Activated CD4-positive, CD25-positive, alpha-beta regulatory T cell treated with anti-CD3 and anti-CD28 coated beads, Interleukin-2, amount 50 U/mL, for 72 hours (primary cell): ENCODE measurements around the gene SPTY2D1.
A peak's percentile ranks its signal among the peaks of the same experiment; 100 is the strongest.
"Not testable (repeated sequence)": the region's sequence is repeated elsewhere in the genome, so short reads cannot be mapped to it uniquely, and the experiment has no call there.

Experiments
- DNase-seq: peaks from one replicate; pipeline ENCODE4 v3.0.0; 2021

The SPTY2D1 gene, protein sequence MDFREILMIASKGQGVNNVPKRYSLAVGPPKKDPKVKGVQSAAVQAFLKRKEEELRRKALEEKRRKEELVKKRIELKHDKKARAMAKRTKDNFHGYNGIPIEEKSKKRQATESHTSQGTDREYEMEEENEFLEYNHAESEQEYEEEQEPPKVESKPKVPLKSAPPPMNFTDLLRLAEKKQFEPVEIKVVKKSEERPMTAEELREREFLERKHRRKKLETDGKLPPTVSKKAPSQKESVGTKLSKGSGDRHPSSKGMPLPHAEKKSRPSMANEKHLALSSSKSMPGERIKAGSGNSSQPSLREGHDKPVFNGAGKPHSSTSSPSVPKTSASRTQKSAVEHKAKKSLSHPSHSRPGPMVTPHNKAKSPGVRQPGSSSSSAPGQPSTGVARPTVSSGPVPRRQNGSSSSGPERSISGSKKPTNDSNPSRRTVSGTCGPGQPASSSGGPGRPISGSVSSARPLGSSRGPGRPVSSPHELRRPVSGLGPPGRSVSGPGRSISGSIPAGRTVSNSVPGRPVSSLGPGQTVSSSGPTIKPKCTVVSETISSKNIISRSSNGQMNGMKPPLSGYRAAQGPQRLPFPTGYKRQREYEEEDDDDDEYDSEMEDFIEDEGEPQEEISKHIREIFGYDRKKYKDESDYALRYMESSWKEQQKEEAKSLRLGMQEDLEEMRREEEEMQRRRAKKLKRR

DNA sequence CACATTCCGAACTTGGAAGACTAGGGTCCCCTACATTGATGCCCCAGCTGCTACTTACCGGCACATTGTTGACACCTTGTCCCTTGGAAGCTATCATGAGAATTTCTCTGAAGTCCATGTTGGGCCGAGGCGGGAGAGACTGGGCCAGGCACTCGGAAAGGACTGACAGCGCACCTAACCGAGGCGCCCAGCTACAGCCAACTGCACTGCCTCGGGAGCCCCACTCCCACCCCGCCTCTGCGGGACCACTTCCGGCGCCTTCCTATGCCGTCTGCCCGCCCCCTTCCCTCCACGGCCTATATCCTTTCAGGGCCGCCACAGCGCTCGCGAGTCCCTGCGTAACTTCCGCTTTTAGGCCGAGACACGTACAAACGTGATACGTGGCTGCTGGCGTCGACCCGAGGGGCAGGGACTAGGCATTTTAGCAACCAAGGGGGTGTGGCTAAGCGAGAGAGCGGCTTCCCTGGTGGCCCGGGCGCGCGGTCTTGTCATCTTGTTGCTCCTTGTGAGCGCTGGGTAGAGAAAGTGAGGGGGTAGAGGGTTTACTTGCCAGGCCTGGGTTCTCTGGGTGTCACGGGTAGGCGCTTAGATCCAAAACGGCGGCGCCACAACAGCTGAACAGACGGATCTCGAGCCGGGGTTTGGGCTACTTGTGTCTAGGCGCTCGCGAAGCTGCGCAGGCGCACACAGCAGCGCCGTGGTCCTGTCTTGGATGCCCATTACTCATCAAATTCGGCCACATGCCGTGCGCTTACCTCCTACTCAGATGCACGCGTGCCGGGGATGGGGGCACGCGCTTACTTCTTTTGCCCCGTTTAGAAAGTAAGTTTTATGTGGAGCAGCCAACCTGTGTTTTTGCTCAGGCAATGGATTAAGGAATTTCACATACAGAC, at the start of gene SPTY2D1:
SPTY2D1 (minus strand) TSS at position 203 of the 893 bp plus-strand sequence; CDS start at position 118, 85 bp downstream.
- peak; percentile 93 for DNase-seq

DNA sequence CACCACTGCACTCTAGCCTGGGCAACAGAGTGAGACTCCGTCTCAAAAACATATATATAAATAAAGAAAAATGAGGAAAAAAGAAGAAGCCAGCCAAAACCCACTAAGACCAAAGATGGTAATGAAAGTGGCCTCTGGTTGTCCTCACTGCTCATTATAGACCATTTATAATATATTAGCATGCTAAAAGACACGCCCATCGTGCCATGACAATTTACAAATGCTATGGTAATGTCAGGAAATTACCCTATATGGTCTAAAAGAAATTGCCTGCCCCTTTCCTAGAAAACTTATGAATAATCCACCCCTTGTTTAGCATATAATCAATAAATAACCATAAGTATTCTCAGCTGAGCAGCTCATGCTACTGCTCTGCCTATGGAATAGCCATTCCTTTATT, 48.3 kb upstream of the SPTY2D1 start:
- DNase-seq = no peak

DNA sequence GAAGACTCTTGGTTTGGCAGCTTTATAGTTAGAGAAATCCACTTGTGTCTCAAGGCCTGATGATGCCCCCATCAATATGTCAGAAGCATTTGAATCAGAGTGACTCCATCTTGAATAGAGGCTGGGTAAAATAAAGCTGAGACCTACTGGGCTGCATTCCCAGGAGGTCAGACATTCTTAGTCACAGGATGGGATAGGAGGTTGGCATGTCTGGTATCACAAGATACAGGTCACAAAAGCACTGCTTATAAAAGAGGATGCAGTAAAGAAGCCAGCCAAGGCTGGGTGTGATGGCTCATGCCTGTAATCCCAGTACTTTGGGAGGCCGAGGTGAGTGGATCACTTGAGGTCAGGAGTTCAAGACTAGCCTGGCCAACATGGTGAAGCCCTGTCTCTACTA, 47.8 kb upstream of the SPTY2D1 start:
- not testable (repeated sequence) for DNase-seq

DNA sequence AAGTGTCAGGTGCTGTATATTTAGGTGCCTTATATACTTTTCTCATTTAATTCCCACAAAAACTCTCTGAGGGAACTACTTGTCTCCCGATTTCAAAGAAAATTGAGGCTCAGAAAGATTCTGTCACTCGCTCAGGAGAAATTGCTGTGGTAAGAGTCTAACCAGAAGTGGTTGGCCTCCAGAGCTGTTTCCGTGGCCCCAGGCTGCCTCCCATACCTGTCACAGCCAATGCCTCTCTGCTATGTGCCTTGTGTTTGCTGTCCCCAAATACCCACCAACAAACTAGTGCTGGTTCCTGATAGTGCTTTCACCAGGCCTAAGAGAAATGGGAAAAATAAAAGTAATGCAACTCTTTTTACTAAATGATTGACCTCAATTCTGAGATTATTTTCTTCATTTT, 43.4 kb upstream of the SPTY2D1 start:
- no peak for DNase-seq

DNA sequence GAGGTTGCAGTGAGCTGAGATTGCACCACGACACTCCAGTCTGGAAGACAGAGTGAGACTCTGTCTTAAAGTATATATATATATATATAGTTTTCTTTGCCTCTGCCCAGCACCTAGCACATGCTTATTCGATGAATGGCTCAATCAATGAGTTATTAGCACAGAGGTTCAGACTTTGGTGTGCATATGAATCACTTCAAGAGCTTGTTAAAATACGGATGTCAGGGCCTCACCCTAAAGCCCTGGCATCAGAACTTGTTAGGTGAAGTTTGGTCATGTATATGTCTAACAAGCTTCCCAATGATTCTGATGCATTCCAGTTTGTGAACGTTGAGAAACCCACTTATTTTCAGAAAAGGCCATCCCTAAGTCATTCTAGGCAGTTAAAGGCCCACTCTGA, 42.7 kb upstream of the SPTY2D1 start:
- DNase-seq = no peak

DNA sequence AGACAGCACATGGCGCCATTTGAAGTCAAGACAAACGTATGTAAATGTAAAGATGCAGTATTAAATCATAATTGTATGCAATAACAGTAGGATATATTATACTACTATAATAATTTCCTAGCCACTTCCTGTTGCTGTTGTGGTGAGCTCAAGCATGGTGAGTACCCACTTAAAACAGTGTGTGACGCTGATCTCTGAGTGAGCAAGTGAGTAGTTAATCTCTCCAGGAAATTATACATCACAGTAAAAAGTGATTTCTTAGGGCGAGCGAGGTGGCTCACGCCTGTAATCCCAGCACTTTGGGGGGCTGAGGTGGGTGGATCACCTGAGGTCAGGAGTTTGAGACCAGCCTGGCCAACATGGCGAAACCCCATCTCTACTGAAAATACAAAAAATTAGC, 38.1 kb upstream of the SPTY2D1 start:
- not testable (repeated sequence) for DNase-seq

DNA sequence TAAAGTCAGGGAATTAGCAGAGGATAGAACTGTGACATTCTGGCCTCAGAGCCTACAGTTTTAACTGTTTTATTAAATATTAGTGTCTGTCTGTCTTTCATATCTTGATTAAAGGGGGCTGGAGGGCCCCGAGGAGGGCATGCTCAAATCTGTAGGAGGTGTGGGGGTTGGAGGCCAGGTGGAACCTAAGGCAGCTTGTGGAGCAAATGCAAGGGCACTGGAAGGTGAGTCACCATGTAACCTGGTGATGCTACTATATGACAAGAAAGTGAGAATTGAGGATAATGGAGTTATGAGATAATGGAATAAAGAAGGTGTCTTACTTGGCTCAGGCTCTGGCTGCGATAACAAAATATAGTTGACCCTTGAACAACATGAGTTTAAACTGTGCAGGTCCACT, 37.1 kb upstream of the SPTY2D1 start:
- no peak for DNase-seq

DNA sequence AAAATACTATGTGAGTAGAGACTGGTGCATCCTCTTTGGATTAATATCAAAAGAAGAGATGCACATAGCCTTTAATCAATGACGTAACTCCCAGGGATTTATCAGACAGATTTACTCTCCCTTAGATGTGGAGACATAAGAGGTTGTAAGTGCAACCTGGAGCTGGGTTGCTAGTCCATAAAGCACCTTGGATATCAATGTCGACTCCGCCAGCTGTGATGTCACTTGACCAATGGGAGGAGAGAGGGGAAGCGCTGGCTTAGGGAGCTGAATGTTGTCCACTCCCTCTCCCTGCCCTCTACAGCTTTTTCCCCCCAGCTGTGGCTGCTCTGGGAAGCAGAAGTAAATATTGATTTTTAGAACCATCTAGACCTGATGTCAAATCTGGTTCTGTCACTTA, 35.6 kb upstream of the SPTY2D1 start:
- DNase-seq = no peak

DNA sequence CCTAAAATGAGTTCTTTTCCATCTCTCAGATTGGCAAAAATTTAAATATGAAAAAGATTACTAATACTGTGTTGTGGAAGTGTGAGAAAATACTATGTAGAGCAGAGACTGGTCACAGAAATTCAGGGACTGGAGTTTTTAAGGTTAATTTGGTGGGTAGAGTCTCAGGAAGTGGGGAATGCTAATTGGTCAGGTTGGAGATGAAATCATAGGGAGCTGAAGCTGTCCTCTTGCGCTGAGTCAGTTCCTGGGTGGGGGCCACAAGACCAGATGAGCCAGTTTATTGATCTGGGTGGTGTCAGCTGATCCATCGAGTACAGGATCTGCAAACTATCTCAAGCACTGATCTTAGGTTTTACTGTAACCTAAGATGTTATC, 35.1 kb upstream of the SPTY2D1 start:
- DNase-seq = no peak

DNA sequence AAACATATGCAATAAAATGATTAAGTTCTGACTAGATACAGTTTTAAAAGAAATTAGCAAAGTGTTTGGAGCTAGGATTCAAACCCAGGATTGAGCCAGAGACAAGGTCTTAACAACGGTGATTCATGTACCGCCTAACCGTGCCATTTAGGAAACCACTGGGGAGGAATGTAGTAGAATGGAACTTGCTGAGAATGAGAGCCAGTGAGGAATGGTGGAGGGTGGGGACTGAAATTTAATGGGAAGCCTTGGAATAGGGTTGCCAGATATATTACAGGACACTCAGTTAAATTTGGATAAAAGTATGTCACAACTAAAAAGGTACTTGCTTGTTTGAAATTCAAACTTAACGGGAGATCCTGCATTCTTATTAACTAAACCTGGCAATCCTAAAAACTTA, 34.0 kb upstream of the SPTY2D1 start:
- no peak for DNase-seq

DNA sequence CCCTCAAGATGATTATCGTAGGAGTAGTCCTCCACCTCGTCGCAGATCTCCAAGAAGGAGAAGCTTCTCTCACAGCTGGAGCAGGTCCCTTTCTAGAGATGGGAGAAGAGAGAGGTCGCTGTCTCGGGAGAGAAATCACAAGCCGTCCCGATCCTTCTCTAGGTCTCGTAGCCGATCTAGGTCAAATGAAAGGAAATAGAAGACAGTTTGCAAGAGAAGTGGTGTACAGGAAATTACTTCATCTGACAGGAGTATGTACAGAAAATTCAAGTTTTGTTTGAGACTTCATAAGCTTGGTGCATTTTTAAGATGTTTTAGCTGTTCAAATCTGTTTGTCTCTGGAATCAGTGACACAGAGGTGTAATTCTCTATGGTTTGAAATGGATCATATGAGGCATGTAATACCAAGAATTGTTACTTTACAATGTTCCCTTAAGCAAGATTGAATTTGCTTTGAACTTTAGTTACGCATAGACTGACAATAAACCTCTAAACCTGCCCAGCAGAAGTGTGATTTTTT, 31.3 kb upstream of the SPTY2D1 start:
- DNase-seq = not testable (repeated sequence)

DNA sequence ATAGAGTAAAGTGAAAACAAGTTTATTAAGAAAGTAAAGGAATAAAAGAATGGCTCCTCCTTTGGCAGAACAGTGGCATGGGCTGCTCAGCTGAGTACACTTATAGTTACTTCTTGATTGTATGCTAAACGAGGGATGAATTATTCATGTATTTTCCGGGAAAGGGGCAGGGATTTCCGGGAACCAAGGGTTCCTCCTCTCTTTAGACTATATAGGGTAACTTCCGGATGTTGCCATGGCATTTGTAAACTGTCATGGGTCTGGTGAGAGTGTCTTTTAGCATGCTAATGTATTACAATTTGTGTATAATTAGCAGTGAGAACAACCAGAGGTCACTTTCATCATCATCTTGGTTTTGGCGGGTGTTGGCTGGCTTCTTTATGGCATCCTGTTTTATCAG, 23.5 kb upstream of the SPTY2D1 start:
- DNase-seq = no peak

DNA sequence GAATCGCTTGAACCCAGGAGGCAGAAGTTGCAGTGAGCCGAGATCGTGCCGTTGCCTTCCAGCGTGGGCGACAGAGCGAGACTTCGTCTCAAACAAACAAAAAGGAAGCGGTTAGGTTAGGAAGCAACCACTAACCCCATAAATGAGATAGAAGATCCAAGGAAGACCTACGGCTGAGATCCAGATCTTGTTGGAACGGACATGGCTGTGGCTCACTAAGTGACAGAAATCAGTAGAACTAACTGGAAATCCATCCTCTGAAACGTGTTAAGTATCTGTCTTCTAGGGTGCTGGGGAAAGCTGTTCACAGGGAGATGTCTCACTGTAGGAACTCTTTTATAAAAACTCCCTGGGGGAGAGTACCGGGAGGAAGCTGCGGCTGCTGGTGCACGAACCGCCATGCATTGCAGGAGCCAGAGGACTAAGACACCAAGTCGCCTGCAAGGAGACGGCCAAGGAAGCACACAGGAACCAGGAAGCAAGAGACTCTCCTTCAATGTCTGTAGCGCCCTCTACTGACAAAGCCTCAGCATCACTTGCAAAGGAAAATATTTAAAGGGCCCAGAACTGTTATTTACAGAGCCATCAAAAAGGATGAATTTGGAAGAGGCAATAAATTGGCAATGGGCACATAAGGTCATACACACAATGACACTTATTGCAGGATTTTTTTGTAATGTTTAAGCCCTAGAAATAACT, 16.9 kb upstream of the SPTY2D1 start:
- no peak for DNase-seq

DNA sequence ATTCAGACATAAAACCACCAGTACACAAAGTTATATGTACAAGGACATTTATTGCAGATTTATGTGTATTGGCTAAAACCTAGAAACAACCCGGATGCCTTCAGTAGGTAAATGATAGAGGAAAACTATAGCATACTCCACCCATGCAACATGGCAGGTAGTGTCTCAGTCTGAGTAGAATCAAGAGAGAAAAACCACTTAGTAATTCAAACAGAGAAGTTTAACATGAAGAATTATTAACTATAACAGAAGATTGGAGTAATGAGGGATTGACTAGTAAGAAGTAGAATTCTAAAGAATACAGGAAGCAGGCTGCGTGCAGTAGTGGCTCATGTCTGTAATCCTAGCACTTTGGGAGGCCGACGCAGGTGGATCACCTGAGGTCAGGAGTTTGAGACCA, 16.2 kb upstream of the SPTY2D1 start:
- no peak for DNase-seq

DNA sequence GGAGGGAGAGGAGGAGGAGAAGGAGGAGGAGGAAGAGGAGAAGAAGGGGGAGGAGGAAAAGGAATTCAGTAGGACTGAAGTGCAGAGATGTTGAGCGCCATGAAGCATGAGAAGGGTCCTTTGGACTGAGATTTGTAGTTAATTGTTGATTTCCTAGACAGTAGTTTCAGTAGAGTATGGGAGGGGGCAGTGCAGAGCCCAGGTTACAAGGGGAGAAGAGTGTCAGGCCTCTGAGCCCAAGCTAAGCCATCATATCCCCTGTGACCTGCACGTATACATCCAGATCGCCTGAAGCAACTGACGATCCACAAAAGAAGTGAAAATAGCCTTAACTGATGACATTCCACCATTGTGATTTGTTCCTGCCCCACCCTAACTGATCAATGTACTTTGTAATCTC, 8.9 kb upstream of the SPTY2D1 start:
- DNase-seq = not testable (repeated sequence)

DNA sequence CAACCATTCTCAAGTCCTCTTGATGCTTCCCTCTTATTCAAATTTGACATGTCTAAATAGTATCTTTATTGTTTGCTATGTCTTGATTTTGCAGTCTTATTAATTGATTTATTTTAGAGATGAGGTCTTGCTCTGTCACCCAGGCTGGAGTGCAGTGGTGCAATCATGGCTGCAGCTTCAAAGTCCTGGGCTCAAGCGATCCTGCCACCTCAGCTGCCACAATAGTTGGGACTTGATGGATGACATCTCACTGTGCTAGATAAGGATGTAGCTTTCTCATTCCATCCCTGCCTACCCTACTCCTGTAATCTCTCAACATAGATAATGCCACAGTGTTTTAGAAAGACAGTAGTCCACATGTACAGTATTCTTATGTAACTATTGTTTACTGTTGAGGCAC, 7.5 kb upstream of the SPTY2D1 start:
- no peak for DNase-seq

DNA sequence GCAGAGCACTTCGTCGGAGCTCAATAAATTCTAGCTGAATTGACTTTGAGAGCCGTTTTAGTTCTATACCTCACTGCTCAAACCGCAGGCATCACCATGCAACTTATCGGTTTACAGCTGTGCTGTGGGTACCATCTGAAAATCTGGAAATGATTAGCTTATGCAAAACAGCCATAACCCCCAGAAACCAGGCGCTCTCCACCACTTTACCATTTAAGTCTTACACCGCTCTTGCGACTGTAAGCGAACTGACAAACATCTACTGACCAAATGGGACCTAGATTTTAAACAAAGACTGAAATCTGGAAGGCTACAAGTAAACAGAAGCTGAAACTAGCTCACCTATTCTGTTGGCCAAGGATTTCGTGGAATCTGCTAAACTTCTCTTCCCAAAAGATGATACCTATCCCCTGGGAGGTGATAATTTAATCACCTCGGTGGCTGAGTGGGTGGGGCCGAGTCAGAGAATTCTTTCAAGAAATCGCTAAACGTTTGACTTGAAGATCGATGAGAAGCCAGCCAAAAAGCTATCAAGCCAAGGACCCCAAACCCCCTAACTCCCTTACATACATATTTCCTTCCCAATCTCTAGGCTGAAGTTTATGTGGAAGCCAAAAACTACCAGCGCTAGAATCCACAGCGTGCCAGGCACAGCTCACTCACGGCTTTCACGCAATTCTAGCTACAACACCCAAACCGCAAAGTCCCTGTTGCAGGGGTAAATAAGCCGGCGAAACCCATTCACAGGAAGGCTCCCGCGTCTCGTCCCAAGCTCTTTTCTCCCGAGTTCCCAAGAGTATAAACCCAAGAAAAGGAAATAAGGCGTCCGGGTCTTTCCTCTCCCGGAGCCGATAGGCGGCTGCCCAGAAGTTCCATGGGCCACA, 644 bp downstream of the SPTY2D1 start:
- no peak for DNase-seq

DNA sequence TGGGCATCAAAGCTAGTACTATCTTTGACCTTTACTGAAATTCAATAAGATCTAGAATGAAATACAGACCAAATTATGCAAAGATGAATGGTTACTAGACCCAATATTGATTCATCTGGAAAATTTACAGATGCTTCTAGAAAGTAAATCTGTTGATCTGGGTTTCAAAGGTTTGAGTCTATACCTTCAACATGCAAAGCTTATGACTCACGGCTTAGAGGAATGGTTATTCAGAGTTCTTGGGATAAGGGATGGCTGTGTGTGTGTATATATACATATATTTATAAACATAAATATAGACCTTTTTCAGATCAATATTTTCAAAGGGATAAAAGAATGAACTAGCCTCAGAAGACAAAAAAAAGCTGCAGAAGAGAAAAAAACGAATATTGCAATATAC, 1.3 kb downstream of the SPTY2D1 start:
- no peak for DNase-seq

DNA sequence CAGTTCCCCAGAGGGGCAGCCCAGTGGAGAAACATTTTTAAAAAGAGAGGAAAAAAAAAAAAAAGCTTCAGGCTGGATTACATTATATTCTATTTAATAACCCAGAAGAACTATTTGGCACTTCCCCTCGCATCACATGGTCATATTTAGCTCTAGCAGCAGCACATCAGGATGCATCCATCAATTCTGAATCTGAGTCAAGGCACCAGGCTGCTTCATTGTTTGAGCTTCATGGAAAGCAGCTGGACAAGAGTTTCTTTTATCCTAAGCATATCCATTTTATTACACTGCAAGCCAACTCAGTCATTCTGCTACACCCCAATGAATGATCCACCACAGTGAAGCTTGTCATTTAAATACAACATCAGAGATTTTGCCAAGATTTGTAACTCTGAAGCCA, 10.0 kb downstream of the SPTY2D1 start:
- no peak for DNase-seq

DNA sequence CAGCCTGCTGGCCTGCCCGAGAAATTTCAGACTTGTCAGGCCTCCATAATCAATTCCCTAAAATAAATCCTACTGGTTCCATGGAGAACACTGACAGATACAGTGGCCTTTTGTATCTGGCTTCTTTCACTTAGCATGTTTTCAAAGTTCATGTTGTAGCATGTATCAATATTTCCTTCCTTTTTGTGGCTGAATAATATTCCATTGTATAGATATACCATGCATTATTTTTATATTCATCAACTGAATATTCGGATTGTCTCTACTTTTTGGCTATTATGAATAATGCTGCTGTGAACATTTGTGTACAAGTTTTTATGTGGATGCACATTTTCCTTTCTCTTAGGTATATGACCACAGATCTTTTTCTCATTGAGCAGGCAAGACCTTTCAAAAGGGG, 10.4 kb downstream of the SPTY2D1 start:
- DNase-seq = no peak

DNA sequence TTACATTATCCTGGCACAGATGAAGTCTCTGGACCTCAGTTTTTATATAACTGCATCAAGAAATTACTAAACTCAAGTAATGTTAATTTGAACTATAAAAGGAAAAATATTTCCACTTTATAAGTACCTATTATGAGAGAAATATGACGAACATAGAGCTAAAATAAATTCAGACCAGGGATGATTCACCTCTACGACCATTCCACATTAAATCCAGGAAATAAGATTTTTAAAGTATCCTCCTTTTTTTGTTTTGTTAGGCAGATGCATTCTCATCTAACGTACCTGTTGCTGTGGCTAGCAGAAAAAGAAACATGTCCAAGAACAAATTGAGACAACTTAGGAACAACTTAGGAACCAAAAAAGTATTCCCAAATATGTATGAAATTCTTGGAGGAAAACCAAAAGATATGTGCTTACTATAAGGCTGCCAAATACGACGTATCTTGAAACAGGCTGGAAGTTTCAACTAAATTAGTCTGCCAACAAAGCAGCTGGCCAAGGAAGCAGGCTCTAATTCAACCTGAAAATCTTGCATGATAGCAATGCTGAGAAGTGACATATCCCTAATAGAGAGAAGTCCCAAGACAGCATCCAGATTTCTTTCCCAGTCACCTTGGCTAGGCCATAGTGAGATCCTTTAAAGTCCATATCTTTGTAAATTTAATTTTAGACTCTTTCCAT, 15.7 kb downstream of the SPTY2D1 start:
- no peak for DNase-seq
